HG02678 (cell line): Measurements from ENCODE around the gene ARHGEF19.

Experiments
- ATAC-seq: cut with Tn5 transposase; IDR thresholded peaks from one replicate; pipeline ENCODE4 v1.9.1; 2021; ENCODE audit warnings: mild to moderate bottlenecking, moderate library complexity; ENCODE audit not compliant: unreplicated experiment

The ARHGEF19 gene

GRCh38 chr1:16184557-16185303, 27.7 kb downstream of the ARHGEF19 start:
- ATAC-seq: no peak

- ATAC-seq: no peak
Observed at GRCh38 chr1:16183765-16184556, 28.5 kb downstream of the ARHGEF19 start.

- no peak for ATAC-seq
Observed at GRCh38 chr1:16183179-16183578, 29.3 kb downstream of the ARHGEF19 start.

GRCh38 chr1:16181887-16182719, 30.3 kb downstream of the ARHGEF19 start:
- no peak for ATAC-seq

- ATAC-seq: no peak
Observed at GRCh38 chr1:16180291-16180824, 32.1 kb downstream of the ARHGEF19 start.

GRCh38 chr1:16178596-16179497, 33.6 kb downstream of the ARHGEF19 start:
- no peak for ATAC-seq

- ATAC-seq: no peak
Observed at GRCh38 chr1:16177306-16177705, 35.1 kb downstream of the ARHGEF19 start.

GRCh38 chr1:16176653-16177052, 35.8 kb downstream of the ARHGEF19 start:
- ATAC-seq: no peak

GRCh38 chr1:16175610-16176553, 36.6 kb downstream of the ARHGEF19 start:
- no peak for ATAC-seq

- ATAC-seq: no peak
Observed at GRCh38 chr1:16174886-16175598, 37.4 kb downstream of the ARHGEF19 start.

GRCh38 chr1:16174261-16174868, 38.1 kb downstream of the ARHGEF19 start:
- ATAC-seq: no peak

- ATAC-seq: no peak
Observed at GRCh38 chr1:16173447-16174260, 38.8 kb downstream of the ARHGEF19 start.

GRCh38 chr1:16172964-16173446, 39.4 kb downstream of the ARHGEF19 start:
- no peak for ATAC-seq

- ATAC-seq: no peak
Observed at GRCh38 chr1:16172218-16172830, 40.1 kb downstream of the ARHGEF19 start.

- no peak for ATAC-seq
Observed at GRCh38 chr1:16171314-16172151, 40.9 kb downstream of the ARHGEF19 start.

GRCh38 chr1:16170283-16170673, 42.2 kb downstream of the ARHGEF19 start:
- no peak for ATAC-seq
